CD4-positive, alpha-beta T cell treated with Interleukin-17A for 4 hours (primary cell): ENCODE data around the gene HOXA13.
A peak's percentile ranks its signal among the peaks of the same experiment; 100 is the strongest.

Experiments used
- DNase-seq: peaks from one replicate; pipeline ENCODE4 v3.0.0-alpha.2; 2020; ENCODE audit warnings: mixed read lengths

The HOXA13 gene

GRCh38 chr7:27169658-27170425, 30.0 kb downstream of the HOXA13 start:
- no peak for DNase-seq

DNA sequence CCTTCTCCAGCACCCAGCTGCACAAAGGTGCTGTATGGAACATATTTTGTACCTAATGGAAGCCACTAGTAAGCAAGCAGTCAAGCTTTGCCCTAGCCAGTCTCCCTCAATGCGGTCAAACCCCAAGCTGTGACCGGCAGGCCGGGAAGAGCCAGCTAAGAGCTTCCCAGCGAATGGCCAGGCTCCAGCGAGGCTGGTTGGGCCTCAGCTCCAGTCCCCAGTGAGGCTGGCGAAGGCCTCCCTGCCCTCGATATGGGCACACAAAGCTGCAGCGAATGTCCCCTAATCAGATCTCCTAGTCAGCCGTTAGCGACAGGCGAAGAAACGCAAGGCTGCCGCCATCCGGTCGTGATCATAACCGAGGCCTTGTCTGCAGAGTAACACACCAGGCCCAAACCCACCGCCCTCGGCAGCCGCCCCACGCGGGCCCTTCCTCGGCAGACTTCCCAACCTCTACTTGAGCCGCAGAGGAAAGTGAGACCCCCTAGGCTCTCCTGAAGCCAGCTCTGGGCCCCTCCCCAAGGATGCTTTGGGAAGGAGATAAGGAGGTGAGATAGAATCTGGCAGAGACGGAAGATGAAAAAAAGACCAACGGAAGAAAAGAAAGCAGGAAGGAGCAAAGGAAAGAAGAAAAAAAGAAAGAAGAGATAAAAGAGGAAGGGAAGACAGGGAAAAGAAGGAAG, 31.5 kb downstream of the HOXA13 start:
- peak; percentile 53 for DNase-seq

DNA sequence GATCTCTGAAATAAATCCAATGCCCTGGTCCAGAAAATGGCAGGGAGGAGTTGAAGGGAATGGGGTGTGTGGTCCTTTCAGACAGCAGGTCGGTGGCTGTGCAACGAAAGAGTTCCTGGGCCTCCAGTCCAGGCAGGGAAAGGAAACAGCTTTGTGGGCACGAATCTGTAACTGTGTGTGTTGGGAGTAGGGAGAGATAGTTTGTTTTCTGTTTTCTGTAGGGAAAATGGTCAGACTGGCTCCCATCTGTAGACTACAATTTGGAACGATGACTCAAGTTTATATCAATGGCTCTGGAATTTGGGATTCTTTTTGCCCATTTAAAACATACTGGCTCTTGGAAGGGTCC, 32.0 kb downstream of the HOXA13 start:
- DNase-seq, result no peak

DNA sequence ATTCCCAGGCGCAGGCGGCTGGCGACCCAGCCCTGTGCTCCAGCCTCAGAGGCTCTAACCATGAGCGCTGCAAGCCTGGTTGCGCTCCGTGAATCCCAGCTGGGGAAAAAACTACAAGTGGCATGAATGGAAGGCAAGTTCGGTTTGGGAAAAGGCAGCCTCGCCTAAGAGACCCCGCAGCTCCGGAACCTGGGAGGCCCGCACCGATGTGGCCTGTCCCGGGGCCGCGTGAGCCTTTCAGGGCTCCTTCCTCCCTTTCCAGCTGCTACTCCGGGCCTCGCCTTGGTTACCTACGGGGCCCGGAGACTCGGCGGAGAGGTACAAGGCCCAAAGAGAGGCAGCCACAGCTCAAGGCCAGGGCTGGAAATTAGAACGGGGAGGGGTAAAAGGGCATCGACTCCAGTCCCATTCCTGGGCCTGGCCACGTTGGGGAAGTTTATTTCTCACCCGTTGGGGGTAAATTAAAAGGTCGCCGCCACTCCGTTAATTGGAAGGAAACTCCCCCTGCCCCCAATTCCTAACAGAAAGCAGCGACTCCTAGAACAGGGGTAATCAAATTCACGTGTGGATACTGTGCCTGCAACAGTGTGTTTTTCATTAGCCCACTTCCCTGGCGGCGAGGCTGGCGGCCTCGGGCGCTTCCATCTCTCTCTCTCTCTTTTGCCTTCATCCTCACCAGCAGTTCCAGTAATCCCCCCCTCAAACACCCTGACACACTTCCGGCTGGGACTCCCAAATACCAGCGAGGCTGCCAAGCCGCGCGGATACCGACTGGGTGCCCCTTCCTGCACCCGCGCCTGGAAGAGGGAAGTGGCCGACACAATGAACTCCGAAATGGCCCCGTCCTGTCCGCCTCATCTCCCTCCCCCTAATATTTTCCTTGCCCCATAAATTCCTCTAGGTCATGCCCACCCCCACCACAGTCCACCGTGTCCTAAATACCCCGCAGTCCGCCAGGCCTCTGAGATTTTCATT, 33.1 kb downstream of the HOXA13 start:
- no peak for DNase-seq

- no peak for DNase-seq
Observed at GRCh38 chr7:27165996-27166530, 33.8 kb downstream of the HOXA13 start.

GRCh38 chr7:27165089-27165995, 34.5 kb downstream of the HOXA13 start, which contains the start of gene HOXA9:
TSS of gene HOXA9 (minus strand) at chr7:27165537. CDS start at chr7:27165457, 80 bp downstream.
- DNase-seq, result no peak

DNA sequence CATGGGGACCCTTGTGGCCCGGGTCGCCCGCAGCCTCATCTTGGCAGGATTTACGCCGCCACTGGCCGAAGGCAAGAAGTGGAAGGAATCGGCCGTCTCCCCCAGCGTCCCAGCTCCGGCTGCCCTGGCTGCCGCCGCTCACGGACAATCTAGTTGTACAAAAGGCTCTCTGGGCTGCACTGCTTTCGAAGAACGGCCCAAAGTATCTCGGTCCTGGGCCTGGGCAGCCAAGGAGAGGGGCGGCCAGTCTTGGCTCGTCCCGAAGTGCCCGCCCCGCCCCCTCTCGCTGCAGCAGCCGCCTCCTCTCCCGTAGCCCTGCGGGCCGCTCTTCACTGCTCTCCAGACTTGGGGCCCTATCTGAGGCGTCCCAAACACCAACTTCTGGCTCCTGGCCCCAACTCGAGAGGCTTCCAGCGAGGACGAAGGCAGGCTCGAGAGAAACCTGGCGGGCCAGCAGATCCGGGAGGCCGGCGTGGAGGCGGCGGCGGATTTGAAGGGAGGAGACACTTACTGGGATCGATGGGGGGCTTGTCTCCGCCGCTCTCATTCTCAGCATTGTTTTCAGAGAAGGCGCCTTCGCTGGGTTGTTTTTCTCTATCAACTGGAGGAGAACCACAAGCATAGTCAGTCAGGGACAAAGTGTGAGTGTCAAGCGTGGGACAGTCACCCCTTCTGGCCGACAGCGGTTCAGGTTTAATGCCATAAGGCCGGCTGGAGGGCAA, 35.4 kb downstream of the HOXA13 start:
- no peak for DNase-seq

DNA sequence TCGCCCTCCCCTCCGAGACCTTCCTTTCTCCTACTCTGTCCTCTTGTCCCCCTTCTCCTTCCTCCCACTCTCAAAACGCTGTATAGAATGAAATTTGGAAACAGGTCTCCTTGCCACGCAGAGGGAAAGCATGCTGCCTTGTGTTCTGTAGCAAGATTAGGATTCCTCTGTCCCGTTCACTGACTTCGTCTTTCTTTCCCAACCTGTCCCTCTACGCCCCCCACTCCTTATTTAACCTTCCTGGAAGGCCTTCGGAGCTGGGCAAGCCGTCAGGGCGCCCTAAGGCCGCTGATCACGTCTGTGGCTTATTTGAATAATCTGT, 35.9 kb downstream of the HOXA13 start:
- DNase-seq, result no peak

DNA sequence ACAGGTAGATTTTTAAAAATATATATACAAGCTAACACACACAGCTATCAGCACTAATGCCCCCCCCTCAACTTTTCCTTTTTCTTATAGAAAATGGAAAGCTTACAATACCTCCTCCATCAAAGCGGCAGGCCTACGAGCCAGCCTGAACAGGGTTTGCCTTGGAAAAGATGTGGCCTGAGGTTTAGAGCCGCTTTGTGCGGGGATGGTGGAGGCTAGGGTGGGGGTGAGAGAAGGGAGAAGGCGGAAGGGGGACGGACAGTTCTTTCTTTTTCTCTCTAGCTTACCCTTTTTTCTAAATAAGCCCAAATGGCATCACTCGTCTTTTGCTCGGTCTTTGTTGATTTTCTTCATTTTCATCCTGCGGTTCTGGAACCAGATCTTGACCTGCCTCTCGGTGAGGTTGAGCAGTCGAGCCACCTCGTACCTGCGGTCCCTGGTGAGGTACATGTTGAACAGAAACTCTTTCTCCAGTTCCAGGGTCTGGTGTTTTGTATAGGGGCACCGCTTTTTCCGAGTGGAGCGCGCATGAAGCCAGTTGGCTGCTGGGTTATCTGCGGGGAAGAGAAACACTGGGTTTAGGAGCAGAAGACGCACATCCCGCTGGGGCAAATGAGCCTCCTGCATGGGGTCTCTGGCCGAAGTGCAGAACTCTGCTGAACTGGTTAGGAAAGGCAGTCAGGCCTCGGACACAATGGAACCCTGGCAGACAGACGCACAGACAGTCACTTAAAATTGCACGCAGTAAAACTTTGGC, 36.4 kb downstream of the HOXA13 start:
- DNase-seq, result no peak

DNA sequence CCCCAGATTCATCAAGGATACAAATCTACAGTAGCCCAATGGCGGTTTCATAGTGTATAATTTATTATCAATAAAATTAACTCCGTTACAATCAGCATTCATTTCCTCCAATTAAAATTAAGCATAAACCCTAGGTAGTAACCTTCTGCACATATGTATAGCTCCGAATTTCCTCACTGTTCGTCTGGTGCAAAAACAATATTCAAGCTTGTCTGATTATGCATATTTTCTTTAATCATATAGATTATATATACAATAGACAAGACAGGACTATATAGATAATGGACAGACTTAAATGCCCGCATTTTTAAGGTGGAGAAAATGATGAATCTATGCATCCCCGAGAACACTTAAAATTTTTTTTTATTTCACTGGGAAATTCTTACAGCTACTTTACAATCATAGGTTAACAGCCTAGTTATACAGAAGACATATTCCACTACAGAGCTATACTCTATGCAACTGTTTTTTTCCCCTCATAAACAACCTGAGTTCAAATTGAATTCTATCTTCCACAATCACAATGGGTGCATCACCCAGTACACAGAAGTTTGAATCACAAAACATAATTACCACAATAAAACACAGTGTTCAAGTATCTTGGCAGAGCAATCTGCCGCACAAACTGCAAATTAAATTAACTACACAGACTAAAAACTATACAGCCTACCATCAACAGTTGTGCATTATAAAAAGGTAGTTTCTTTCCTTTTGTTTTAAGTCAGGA, 37.2 kb downstream of the HOXA13 start:
- DNase-seq, result no peak

DNA sequence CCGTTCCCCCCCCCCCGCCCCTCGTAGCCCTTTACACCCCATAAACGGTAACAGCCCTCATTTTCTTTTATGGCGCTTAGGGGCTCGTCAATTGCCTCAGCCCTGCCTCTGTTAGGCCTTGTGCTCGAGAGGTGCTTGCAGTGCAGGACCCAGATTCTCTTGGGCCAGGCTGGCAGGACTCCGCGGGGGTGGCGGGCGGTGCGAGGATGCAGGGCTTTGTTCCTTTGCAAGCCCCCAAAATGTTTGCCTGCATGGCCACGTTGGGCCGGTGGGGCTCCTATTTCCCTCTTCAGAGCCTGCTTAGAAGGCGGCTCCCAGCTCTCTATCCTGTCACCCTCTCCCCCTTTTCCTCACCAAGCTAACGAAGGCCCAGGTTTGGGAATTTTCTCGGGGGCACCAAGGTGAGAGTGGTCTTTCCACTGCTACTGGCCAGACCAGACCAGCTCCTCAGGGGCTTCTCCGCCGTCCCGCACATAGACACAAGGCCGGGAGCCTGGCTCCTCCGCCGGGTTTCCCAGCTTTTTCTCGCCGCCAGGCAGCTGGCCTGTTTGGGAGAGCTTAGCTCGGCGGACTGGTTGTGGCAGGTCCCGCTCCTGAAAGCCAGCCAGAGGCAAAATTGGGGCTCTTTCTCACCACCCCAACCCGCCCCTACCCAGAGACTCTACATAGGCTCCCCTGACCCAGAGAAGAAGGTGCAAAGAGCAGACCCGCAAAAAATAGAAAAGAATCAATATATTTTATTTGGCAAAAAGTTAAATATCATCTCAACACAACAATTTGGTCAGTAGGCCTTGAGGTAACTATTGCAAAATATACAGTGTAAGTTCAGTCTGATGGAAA, 38.0 kb downstream of the HOXA13 start:
- DNase-seq, result peak; percentile 1

DNA sequence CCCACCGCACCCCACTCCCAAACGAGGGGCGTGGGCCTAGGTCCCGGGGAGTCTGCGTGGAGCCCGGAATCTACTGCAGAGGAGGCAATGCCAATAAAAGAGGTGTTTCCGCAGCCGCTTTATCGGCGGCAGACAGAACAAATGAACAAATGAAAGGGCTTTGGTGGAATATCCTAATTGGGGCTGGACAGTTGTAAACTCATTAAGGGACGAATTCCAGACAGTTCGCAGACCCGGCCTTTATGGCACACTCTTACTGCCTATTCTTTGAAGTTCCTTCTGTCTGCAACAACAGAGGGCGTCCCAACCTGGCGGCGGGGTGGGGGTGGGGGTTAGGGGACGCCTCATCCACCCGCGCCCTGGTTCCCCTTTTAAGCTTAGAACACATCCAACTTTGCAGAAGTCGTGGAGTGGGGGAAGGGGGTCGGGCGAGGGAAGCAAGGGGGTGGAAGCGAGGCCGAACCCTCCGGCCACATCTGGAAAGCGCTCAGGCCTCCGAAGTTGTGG, 38.6 kb downstream of the HOXA13 start:
- DNase-seq, result no peak

DNA sequence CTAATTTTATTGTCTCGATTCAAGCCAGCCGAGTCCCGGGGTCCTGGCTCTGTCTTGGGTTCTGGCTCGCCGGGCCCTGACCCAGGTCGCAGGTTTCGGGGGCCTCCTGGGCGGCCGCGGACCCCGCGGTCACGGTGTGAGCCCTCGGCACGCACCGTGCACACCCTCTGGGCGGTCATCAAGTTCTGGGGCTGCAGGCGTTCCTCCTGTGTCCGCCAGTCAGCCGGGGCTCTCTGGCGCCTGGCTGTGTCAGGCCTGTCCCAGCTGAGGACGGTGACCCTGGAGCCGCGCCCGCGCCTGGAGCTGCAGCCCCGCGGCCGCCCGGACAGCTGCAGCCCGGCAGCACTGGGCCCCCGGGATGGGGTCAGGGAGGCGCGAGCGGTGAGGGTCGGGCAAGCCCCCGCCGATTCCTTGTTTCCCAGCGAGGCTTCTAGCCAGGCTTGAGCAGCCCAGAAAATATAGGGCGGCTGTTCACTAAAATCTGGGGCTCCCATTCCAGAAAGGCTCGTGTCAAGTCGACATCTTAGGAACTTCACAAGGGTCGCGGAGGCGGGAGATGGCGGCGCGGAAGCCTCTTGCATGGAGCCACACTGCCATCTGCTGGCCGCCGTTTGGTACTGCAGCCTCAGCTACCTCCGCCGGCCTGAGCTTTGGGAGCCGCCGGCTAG, 39.2 kb downstream of the HOXA13 start:
- peak; percentile 91 for DNase-seq

DNA sequence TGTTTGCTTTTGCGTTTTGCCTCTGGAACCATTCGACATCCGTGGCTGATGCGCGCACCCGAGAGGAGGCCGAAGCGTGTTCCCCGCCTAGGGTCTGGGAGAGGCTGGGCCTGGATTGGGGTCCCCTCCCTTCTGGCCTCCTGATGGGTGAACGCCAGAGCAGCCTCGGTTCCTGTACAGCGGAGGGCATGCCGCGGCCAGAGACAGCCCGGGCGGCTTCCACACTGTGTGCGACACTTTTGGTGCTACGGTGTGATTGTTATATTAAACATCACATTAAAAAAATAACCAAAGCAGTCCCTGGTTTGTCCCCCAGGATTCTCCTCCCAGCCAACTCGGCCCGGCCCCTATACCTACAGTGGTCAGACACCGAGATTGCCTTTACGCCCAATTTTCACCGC, 39.7 kb downstream of the HOXA13 start:
- DNase-seq, result peak; percentile 49

- no peak for DNase-seq
Observed at GRCh38 chr7:27159266-27160144, 40.4 kb downstream of the HOXA13 start.

DNA sequence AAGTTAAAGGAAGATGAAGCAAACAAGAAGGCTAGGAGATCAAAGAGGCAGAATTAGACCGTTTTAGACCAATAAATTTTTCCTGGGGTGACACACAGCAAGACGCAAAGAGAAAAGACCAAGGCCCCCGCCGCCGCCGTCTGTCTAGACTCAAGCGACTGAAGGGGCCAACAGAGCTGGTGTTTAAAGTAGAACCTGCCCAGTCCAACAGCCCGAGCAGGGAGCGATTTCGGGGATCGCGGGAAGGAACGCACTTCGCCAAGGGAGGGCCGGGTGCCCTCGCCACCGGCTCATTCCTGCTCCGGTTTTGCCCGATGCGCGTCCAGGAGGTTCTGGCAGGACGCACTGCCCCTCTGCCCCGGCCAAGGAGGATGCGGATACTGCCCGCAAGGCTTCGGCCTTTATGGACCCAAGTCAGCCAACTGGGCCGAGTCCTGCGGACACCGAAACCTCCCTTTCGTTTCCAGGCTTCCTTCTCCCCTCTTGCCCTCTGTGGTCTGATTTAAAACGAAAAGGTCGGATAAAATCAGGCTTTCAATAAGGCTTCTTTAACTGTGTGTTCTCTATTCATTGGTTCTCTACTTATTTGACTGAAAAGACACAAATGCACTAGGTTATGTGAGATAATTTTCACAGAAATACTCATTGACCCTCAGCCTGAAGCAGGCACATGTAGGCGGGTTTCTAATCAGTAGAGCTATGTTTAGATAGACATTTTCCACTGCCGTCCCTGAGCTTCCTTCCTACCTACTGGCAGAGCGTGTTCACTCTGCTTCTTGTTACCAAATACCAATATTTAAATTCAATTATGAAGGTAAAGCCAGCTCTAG, 41.2 kb downstream of the HOXA13 start:
- DNase-seq, result no peak
